WERI-Rb-1 (cell line): Measurements from ENCODE around the gene TOP2A.
A peak's percentile ranks its signal among the peaks of the same experiment; 100 is the strongest.

ENCODE experiments used
- DNase-seq: peaks from one replicate; pipeline ENCODE4 v3.0.0-alpha.2; 2020
- H3K27ac ChIP-seq: fragments of 250-450 bp; sonication (Bioruptor Pico); 2 replicates; pipeline ENCODE4 v1.5.1; 2020; ENCODE audit warnings: mild to moderate bottlenecking, moderate library complexity
- H3K27me3 ChIP-seq: fragments of 250-450 bp; sonication (Bioruptor Pico); 2 replicates; pipeline ENCODE4 v1.5.1; 2021; ENCODE audit warnings: mild to moderate bottlenecking, low read depth, moderate library complexity; ENCODE audit not compliant: insufficient read depth, severe bottlenecking
- H3K36me3 ChIP-seq: fragments of 250-450 bp; sonication (Bioruptor Pico); 2 replicates; pipeline ENCODE4 v1.5.1; 2020; ENCODE audit warnings: mild to moderate bottlenecking, moderate library complexity
- H3K4me3 ChIP-seq: 2 replicates; pipeline ENCODE4 v1.5.1; 2011; ENCODE audit warnings: low read depth, mild to moderate bottlenecking, control low read depth, low read length
- H3K9me3 ChIP-seq: fragments of 250-450 bp; sonication (Bioruptor Pico); 2 replicates; pipeline ENCODE4 v1.5.1; 2021; ENCODE audit warnings: mild to moderate bottlenecking, moderate library complexity; ENCODE audit not compliant: severe bottlenecking
- CTCF ChIP-seq: IDR thresholded peaks from 2 replicates; pipeline ENCODE4 v1.5.1; 2011; ENCODE audit warnings: low read depth, mild to moderate bottlenecking, control low read depth, inconsistent platforms, low read length

The TOP2A gene

GRCh38 chr17:40427002-40427491, 9.4 kb upstream of the TOP2A start:
- peaks cover 5% of the 10 kb centered on the region for H3K9me3 ChIP-seq
- DNase-seq, result no peak
- H3K27ac ChIP-seq, result no peak overlapping the region
- H3K27me3 ChIP-seq, result no peaks in the 10 kb centered on the region
- H3K36me3 ChIP-seq, result no peaks in the 10 kb centered on the region
- no peak overlapping the region for H3K4me3 ChIP-seq
- TF ChIP-seq CTCF, result peak; percentile 28; the same call in 1 of the 2 replicates

DNA sequence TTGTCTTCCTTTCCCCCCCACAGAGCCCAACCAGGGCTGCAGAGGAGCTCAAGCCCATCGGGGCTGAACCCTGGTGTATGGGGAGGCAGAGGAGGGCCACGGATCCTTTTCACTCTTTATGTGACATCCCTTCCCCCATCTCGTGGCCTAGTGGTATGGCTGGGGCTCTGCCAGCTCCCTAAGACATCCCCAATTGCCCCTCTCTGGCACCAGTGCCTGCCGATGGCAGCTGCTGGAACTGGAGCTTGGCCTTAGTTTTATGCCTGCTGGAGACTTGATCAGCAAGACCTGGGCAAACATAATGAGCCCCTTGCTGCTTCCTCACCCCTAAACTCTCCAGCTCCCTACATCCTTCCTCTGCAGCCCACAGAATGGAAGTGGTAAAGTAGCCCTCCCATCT, 8.0 kb upstream of the TOP2A start:
- no peak for DNase-seq
- Histone ChIP-seq H3K4me3 (no peak overlapping the region), H3K27ac (no peak overlapping the region)

DNA sequence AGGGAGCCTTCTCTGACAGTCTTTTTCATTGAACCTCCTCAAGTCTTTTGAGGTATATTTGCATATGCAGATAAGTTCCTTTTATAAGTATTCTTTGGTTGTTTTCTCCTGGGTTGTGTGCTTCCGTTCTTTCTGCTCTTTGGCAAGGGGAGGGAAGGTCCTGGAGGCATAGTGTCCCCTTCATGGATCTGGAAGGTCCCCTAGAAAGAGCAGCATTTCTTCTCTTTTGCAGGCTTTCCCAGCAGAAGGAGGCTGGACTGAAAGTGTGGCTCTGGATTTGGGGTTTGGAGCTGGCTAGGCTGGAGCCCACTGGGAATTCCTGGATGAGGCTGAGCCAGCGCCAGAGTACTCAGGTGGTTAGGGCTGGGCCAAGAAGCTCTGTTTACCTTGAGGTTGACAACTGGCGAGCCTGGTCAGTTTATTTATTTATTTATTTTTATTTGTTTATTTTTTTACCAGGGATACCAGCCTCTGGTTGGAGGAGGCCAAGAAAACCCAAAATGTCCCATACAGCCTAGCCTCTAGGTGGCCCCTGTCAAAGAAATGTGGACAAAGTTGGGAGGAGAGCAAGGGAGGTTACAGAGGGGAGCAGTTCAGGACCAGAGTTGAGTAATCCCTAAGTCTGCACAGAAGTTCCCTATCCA, 5.4 kb upstream of the TOP2A start:
- no peak overlapping the region for H3K4me3 ChIP-seq
- DNase-seq, result no peak
- H3K9me3 ChIP-seq, result no peaks in the 10 kb centered on the region
- 0 out of 2 replicates have a peak, but pooled peaks have one; percentile 11 for TF ChIP-seq CTCF
- no peaks in the 10 kb centered on the region for H3K36me3 ChIP-seq
- H3K27me3 ChIP-seq, result no peaks in the 10 kb centered on the region
- H3K27ac ChIP-seq, result no peak overlapping the region

More for the DNA sequence above, 8.0 kb upstream of the TOP2A start:
- H3K9me3 ChIP-seq, result peaks cover 5% of the 10 kb centered on the region
- no peaks in the 10 kb centered on the region for H3K36me3 ChIP-seq
- no peak for TF ChIP-seq CTCF
- no peaks in the 10 kb centered on the region for H3K27me3 ChIP-seq

DNA sequence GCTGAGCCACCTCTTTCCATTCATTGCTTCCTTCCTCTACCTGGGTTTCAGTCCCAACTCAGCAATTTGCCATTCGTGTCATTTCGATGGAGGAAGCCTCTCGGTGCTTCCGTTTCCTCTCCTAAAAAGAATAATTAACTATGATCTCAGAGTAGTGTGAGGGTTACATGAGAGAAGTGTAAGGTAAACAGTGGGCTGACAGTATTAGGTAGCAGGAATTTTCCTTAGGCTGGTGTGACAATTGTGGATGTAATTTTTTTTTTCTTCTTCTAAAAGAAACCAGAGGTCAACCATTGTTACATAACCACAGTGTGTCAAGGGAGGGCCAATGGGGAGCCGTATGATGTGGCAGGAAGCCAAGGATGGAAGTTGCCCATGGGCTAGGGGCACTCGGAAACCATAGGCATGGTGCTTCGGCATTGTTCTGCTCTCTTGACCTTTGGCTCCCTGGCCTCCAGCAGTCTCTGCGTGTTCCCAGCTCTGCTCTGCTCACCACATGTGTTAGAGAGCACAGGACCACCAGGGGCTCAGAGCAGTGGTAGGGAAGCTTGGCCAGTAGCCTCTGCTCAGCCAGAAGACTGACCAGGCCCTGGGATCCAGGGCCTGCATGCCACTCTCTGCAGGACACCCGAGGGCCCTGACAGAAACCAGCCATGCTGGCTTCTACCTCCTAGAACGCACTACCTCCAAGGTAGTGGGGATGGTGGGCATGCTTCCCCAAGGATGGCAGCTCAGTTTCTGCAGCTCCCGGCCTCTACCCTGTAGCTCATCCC, 2.0 kb upstream of the TOP2A start:
- Histone ChIP-seq H3K27me3 (no peaks in the 10 kb centered on the region), H3K27ac (no peak overlapping the region), H3K9me3 (no peaks in the 10 kb centered on the region), H3K36me3 (peaks cover 27% of the 10 kb centered on the region), H3K4me3 (no peak overlapping the region)
- TF ChIP-seq CTCF, result no peak
- no peak for DNase-seq

DNA sequence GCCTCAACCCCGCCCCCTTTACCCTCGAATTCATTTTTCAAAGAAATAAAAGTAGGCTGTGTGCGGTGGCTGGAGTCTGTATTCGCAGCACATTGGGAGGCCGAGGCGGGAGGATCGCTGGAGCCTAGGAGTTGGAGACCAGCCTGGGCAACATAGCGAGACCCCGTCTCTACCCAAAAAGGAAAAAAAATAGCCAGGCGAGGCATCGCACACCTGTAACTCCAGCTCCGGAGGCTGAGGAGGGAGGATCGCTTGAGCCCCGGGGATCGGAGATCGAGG, 671 bp upstream of the TOP2A start:
- Histone ChIP-seq H3K27me3 (no peaks in the 10 kb centered on the region), H3K9me3 (no peaks in the 10 kb centered on the region), H3K27ac (peak overlapping the region; percentile 98), H3K36me3 (peaks cover 41% of the 10 kb centered on the region), H3K4me3 (peak overlapping the region; percentile 76)
- DNase-seq, result no peak
- no peak for TF ChIP-seq CTCF
